ENCODE data around the gene TBC1D8.
"Not testable (repeated sequence)": the region's sequence is repeated elsewhere in the genome, so short reads cannot be mapped to it uniquely, and the experiment has no call there.

The TBC1D8 gene

DNA sequence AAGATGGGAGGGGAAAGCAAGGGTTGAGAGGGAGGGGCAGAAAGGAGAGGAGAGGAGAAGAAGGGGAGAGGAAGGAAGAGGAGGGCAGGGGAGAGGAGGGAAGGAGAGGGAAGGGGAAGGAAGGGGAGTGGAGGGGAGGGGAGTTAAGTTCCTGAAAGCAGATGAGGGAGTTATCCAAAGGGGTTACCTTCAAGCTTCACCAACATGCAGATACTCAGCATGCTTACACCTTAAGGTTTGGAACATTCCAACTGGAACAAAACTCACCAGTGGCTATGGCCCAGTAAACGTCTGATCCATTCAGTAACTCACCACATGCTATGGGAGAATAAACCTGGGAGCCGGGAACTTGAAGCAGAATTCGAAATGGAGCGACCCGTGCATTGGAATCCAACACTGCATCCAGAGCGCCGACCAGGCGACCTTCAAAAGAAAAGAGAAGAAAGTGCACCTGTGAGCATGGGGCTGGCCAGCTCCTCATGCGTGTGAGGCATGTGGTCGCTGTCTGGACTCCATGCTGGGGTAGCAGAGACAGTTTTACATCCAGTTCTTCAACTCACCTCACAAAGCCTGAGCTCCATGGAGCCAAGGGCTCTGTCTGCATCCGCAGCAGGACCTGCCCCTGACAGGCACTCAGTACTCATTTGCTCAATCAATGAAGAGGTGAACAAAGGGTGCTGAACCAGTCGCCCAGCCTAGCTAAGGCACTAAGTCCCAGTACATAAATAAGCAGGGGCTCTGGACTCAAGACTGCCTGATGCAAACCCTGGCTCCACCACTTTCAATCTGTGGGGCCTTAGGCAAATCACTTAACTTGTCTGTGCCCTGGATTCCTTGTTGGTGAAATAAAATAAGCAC is 61.0 kb downstream of the TBC1D8 start:
- in situ Hi-C loops (cut with HindIII; ENCODE audit: low pct_ligation_motif_present, low pct_unique_long_range_greater_than_20kb, low sequenced_read_pairs) = no loop called here
- DNase-seq = no peak

DNA sequence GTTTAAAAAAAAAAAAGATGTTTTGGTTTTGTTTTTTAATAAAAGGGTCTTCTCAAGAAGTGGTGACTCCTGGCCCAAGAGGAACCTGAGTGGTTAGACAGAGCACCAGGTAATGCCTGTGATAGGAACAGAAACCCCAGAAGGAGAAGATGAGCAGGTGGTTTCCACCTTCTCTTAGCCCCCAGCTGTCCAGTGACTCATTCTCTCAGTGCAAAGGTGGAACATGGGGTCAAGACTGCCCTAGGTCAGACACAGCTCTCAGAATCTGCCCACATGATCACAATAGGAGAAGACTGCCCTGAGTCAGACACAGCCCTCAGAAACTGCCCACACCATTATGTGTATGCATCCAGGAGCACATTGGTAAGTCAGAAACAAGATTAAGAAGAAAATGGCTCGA is 61.8 kb downstream of the TBC1D8 start:
- DNase-seq = no peak
- in situ Hi-C loops (cut with HindIII; ENCODE audit: low pct_ligation_motif_present, low pct_unique_long_range_greater_than_20kb, low sequenced_read_pairs) = no loop called here

DNA sequence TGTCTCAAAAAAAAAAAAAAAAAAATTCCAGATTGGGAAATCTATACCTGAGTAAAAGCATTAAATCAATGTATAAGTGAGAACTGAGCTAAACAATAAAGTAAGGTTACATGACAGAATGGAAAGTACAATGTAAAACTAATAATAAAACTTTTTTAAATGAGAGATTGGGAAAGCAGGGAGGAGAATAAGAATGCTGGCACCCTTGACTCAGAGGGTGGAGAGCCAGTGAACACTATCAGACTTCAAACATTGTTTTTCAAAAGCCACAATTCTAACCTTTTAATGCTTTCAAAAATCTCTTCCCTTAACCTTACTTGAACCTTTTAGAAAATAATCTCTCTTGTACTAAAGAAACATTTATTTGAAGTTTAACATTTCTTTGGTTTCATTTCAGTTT is 63.5 kb downstream of the TBC1D8 start:
- DNase-seq = no peak
- in situ Hi-C loops (cut with HindIII; ENCODE audit: low pct_ligation_motif_present, low pct_unique_long_range_greater_than_20kb, low sequenced_read_pairs) = no loop called here

DNA sequence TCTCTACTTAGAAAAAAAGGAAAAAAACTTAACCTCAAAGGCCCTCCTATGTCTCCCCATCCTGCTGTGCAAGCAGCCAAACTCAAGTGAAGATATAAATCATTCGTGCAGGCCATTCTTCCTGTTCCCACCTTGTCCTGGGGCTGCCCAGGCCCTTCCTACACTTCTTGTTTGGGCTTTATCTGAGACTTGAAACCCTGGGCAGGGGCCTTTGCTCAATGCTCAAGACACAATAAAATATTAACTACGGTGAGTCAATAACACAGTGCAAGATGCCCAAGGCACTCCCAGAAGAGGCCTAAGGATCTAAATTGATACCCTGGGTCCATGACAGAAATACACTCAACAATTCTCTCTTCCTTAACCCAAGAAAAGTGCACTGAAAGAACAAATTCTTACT is 67.6 kb downstream of the TBC1D8 start:
- peak; percentile 30 for DNase-seq
- in situ Hi-C loops (cut with HindIII; ENCODE audit: low pct_ligation_motif_present, low pct_unique_long_range_greater_than_20kb, low sequenced_read_pairs) = no loop called here

DNA sequence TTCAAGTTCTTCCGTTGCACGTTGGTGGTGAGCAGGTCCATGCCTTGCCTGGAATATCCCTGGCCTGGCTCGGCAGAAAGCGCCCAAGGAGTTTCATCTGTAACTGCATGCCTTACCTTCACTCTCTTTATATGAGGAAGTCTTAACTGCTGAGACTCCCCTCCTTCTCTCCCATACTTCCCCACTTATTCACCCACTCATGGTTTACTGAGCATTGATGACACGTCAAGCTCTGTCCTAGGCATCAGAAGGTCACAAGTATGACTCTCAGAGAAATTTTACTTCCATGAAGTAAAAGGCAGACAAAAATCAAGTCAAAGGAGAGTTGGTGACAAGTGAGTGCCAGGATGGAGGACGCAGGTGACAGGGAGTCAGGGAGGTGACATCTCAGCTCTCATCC is 68.2 kb downstream of the TBC1D8 start:
- in situ Hi-C loops (cut with HindIII; ENCODE audit: low pct_ligation_motif_present, low pct_unique_long_range_greater_than_20kb, low sequenced_read_pairs) = no loop called here
- DNase-seq = no peak

DNA sequence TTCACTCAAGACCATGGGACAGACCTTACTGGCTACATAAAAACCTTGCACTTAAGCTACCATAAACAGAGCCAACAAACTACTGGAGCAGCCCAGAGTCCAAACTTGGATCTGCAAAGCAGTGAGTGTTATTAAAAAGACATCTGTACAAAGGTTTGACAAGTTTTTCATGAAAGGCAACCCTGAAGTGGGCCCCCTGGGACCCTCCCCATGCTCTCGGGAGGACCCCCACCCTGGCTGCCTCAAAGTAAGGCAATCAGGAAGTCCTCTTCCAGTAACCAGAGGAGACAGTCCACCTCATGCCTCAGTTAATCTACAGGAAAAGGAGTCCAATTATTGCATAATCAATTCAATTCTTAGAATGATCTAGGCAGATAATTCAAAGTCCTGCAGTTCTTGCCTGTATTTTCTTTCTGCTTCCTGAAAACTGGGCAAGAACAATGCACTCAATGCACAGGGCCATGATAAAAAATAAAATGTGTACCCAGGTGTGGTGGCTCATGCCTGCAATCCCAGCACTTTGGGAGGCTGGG is 69.7 kb downstream of the TBC1D8 start:
- no peak for DNase-seq
- in situ Hi-C loops (cut with HindIII; ENCODE audit: low pct_ligation_motif_present, low pct_unique_long_range_greater_than_20kb, low sequenced_read_pairs) = no loop called here

DNA sequence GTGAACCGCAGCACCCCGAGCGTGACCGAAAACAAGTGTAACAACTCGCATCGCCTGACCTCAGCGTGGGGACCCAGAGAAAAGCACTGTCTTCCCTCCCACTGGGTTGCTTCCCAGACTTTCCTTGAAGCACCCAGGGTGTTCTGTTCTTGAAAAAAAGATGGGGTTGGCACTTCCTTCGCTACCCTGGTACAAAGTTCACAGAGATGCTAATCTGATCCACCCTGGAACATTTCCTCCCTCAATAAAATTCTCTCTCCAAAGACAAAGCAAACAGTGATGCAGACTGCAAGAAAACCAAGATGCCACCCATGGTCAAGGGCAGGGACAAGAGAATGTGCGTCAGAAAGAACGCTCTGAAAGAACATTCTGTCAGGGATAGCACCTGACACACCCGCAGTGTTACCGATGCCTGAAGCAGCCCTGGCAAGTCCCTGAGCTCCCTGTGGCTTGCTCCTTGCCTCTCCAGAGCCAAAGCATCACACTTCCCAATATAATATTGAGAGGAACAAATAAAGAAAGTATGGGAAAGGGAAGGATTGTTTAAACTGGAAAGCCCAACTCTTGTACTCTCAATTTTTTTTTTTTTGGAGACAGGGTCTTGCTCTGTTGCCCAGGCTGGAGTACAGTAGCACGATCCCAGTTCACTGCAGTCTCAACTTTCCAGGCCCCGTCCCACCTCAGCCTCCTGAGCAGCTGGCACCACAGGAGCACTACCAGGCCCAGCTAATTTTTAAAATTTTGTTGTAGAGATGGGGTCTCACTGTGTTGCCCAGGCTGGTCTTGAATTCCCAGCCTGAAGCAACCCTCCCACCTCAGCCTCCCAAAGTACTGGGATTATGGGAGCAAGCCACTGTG is 70.7 kb downstream of the TBC1D8 start:
- in situ Hi-C loops (cut with HindIII; ENCODE audit: low pct_ligation_motif_present, low pct_unique_long_range_greater_than_20kb, low sequenced_read_pairs) = no loop called here
- no peak for DNase-seq

DNA sequence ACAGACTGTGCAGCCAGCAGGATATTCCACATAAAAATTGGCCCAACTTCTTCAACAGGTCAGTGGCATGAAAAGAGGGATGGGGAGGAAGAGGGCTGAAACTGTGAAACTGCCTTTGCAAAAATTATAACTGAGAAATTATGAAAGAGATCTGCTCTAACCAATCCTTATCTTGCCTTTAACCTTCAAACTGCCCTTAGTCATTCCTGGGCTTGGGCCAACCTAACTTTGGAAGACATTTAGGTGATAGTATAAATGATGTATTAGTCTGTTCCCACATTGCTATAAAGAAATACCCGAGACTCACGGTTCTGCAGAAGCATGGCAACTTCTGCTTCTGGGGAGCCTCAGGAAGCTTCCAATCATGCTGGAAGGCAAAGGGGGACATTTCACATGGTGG is 74.6 kb downstream of the TBC1D8 start:
- in situ Hi-C loops (cut with HindIII; ENCODE audit: low pct_ligation_motif_present, low pct_unique_long_range_greater_than_20kb, low sequenced_read_pairs) = no loop called here
- no peak for DNase-seq

DNA sequence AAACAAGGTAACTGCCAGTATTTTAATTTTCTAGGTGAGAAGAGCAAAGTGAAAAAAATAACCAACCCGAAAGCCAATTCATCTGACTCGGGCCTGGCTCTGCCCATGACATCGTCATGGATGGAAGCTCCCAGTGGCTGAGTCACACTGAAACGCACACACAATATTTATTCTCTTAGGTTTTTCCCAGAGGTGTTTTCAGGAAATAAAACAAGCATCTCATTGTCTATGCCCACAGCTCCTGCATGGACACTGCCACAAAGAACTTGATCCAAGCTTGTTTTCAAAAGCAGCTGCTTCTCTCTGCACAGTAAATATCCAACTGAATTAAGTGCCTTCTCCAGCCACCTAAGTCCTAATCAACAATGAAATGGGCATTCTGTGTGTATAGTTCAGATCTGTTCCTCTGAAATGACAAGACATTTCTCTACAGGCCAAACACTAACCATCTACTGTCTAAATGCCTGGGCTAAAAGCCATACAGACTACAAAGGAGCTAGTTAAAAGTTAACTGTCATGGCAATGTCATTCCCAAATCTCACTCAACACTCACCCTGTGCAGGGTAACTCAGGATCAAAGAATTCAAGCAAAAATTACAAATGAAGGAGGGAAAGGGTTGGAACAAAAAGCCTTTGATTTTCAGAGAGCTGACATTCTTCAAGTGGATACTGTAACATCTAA is 86.2 kb downstream of the TBC1D8 start:
- DNase-seq = peak; percentile 68
- in situ Hi-C loops (cut with HindIII; ENCODE audit: low pct_ligation_motif_present, low pct_unique_long_range_greater_than_20kb, low sequenced_read_pairs) = no loop called here

DNA sequence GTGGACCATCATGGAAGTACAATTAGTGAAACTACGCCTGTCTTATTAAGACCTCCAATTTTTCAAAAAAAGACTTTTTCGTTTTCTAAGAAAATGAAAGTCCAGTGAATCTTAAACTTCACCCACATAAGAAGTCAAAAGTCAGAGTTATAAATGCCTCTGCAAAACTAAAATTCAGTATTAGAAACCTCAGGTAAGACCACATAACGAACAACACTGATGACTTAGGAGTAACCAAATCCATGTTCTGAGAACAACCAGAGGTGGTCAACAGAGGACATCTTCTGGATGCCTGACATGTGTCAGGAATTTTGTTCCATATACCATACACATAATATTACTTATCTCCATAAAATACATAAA is 86.7 kb downstream of the TBC1D8 start:
- no peak for DNase-seq
- in situ Hi-C loops (cut with HindIII; ENCODE audit: low pct_ligation_motif_present, low pct_unique_long_range_greater_than_20kb, low sequenced_read_pairs) = no loop called here

DNA sequence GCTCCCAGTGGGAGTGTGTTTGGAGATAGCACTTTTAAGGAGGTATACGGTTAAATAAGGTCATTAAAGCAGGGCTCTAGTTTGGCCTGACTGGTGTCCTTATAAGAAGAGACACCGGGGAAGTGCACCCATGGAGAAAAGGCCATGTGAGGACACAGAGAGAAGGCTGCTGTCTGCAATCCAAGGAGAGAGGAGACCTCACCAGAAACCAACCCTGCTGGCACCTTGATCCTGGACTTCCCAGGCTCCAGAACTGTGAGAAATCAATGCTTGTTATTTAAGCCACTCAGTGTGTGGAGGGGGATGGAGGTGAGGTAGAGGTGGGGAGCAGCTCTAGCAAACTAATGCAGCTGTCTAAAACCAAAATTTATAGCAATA is 87.1 kb downstream of the TBC1D8 start:
- in situ Hi-C loops (cut with HindIII; ENCODE audit: low pct_ligation_motif_present, low pct_unique_long_range_greater_than_20kb, low sequenced_read_pairs) = no loop called here
- peak; percentile 12 for DNase-seq

DNA sequence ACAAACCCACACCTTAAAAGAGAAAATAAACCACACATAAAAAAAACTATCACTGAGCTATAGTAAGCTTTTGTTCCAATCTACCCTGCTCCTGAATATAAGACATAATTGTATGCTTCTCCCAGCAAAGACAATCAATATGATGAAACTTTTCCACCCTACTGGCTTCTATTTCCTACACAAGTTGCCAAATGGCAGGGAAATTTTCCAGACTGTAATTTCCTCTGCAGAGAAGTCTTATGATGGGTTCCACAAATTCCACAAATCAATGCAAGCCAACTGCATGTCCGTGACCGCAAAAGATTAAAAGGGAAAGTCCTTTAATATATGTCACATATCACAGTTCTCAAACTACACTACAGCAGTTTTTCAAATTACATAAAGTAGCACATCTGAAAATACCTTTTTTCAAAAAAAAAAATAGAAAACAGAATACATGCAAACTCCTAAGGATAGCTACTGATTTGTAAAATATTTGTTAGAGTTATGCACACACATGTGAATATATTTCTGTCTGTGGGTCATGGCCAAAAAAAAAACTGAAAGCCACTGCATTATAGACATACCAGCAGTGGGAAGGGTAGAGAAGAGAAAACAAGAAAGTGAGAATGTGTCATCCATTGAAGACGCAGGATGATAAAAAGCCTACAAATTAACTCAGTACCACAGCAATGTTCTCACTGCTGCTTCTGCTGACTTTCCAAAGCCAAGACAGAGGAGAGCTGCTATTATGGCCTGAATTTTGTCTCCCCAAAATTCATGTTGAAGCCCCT is 87.6 kb downstream of the TBC1D8 start:
- peak; percentile 66 for DNase-seq

DNA sequence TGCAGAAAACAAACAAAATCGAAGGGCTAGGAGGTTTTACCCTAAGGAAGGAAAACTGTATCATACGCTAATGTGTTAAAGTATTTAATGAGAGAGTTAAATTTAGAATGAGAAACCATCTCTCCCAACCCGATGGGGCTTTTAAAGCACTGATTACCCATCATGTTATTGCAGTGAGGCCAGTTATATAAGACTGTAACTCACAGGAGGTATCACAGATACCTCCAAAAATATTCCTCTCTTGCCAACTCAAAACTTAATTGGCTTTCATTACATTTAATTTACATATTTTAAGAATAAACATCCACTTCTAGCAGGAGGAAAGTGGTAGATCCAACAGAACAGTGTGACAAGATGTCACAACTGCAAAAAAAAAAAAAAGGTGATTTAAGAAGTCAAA is 92.8 kb downstream of the TBC1D8 start:
- DNase-seq = no peak
- in situ Hi-C loops (cut with HindIII; ENCODE audit: low pct_ligation_motif_present, low pct_unique_long_range_greater_than_20kb, low sequenced_read_pairs) = no loop called here

More for the DNA sequence above, 87.6 kb downstream of the TBC1D8 start:
- in situ Hi-C loops (cut with HindIII; ENCODE audit: low pct_ligation_motif_present, low pct_unique_long_range_greater_than_20kb, low sequenced_read_pairs) = no loop called here

DNA sequence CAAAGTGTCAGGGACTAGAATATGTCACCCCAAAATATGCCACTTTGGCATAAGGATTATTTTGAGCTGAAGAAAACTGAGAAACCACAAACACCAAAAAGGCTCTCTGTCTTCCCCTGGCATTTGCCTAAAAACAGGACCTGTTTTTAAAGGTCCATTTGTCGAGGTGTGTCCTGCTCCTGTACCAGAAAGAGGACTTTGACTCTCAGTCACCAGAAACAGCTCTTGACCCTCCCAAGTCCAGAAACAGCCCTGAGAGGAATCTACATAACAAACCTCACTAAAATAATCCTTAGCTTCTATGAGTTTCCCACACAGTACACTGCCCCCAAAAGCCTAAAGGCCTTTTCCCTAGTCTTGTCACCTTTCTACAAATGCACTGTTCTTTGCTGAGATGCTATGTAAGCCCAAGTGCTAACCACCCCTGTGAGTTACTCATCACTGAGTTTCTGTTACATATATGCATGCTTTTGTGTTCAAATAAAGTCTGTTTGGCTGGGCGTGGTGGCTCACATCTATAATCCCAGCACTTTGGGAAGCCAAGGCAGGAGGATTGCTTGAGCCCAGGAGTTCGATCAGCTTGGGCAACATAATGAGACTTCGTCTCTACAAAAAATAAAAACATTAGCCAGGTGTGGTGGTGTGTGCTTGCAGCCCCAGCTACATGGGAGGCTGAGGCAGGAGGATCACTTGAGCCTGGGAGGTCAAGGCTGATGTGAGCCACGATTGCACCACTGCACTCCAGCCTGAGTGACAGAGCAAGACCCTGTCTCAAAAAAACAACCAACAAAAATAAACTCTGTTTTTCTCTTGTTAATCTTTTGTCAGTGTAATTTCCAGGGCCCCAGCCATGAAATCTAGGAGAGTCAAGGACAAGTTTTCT is 93.9 kb downstream of the TBC1D8 start:
- no peak for DNase-seq
- in situ Hi-C loops (cut with HindIII; ENCODE audit: low pct_ligation_motif_present, low pct_unique_long_range_greater_than_20kb, low sequenced_read_pairs) = no loop called here

DNA sequence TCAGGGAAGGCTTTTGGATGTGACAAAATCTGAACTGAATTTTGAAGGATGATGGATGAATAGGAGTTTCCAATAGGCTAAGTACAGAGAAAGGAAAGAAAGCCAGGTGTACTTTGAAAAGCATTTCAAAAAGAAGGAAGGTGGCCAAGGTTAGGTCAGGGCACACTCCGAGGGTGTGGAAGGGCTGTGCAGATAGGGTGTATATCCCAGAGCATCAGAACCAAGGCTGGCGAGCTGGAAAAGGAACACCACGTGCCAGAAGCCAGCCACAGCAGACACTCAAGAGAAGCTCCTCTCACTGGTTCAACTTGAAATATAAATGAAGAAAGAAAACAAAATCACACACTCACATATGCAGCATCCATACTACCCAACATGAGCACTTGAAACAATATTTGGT is 98.1 kb downstream of the TBC1D8 start:
- in situ Hi-C loops (cut with HindIII; ENCODE audit: low pct_ligation_motif_present, low pct_unique_long_range_greater_than_20kb, low sequenced_read_pairs) = no loop called here
- DNase-seq = no peak

DNA sequence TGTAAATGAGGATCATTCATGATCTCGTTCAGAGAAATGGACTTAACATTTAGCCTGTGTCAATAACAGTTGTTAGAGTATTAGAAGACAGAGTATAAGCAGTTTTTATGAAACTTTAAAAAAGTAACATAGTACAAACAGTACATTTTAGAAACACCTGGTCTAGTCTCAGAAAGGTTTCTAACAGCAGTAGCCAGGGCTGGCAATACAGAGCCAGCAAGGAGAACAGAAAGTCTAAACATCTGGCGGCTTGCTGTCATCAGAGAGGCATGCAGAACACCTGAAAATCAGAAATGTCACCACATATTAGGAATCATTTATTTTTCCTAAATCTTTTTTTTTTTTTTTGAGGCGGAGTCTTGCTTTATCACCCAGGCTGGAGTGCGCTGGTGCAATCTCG is 99.0 kb downstream of the TBC1D8 start:
- no peak for DNase-seq
- in situ Hi-C loops (cut with HindIII; ENCODE audit: low pct_ligation_motif_present, low pct_unique_long_range_greater_than_20kb, low sequenced_read_pairs) = no loop called here

DNA sequence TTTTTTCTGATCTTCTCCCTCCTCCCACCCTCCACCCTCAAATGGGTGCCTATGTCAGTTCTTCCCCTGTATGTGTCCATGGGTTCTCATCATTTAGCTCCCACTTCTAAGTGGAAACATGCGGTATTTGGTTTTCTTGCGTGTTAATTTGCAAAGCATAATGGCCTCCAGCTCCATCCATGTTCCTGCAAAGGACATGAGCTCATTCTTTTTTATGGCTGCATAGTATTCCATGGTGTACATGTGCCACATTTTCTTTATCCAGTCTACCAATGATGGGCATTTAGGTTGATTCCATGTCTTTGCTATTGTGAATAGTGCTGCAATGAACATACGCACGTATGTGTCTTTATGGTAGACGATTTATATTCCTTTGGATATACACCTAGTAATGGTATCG is 100.3 kb downstream of the TBC1D8 start:
- in situ Hi-C loops (cut with HindIII; ENCODE audit: low pct_ligation_motif_present, low pct_unique_long_range_greater_than_20kb, low sequenced_read_pairs); DNase-seq: not testable (repeated sequence)

DNA sequence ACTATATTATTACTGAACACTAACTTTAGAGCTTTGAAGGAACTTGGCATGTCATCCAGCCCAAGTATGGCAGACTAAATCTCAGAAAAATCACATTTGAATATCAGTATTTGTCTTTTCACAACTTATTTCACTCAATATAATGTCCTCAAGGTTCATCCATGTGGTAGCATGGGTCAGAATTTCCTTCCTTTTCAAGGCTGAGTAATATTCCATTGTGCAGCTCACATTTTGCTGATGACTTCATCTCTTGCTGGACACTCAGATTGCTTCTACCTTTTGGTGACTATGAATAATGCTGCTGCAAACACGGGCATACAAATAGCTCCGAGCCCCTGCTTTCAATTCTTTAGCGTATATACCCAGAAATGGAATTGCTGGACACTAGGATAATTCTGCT is 102.4 kb downstream of the TBC1D8 start:
- in situ Hi-C loops (cut with HindIII; ENCODE audit: low pct_ligation_motif_present, low pct_unique_long_range_greater_than_20kb, low sequenced_read_pairs) = no loop called here
- DNase-seq = no peak
